ENCODE results near the gene NDUFV1.
A peak's percentile ranks its signal among the peaks of the same experiment; 100 is the strongest.
"Not testable (repeated sequence)": the region's sequence is repeated elsewhere in the genome, so short reads cannot be mapped to it uniquely, and the experiment has no call there.

NDUFV1 gene

DNA sequence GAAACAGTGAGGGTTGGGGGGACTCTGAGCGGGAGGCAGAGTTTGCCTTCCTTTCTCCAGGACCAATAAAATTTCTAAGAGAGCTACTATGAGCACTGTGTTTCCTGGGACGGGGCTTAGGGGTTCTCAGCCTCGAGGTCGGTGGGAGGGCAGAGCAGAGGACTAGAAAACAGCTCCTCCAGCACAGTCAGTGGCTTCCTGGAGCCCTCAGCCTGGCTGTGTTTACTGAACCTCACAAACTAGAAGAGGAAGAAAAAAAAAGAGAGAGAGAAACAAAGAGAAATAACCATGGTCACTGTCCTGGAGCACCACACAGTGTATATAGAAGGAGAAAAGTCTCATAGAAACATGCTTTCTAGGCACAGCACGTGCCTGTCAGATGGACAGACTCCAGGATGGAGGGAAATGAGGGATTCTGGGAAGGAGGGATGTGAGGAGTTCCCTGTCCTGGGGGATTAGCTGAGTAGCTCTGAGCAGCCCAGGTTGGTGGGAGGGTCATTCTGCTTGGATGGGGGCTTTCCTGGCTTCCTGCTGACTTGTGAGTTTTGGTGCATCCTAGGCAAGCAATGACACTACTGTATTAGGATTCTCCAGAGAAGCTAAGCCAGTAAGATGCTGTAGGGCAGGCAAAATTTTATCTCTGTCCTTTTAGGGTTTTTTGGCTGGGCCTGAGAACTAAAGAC lies 20.0 kb upstream of the NDUFV1 start:
- DNase-seq: no peak

DNA sequence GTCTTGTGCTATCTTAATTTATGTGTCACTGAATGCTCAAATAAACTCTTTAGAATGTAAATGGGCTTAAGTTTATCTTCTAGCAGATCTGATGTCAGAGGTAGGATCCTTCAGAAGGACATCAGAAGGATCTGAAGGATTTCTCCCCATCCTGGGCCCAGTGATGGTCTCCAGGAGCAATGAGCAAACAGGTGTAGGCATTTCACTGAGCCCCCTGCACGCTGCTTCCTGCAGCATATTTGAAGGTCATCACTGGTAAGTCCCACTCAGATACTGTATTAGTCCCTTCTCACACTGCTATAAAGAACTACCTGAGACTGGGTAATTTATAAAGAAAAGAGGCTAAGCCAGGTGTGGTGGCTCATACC lies 18.6 kb upstream of the NDUFV1 start:
- DNase-seq: no peak

DNA sequence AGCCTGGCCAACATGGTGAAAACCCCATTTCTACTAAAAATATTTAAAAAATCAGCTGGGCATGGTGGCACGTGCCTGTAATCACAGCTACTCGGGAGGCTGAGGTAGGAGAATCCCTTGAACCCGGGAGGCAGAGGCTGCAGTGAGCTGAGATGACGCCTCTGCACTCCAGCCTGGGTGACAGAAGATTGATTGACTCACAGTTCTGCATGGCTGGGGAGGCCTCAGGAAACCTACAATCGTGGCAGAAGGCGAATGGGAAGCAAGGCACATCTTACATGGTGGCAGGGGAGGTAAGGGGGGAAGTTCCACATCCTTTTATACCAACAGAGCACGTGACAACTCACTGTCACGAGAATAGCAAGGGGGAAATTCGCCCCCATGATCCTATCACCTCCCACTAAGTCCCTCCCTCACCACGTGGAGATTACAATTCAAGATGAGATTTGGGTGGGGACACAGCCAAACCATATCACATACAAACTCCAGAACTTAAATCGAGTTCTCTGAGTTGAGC lies 17.8 kb upstream of the NDUFV1 start:
- DNase-seq: not testable (repeated sequence)

DNA sequence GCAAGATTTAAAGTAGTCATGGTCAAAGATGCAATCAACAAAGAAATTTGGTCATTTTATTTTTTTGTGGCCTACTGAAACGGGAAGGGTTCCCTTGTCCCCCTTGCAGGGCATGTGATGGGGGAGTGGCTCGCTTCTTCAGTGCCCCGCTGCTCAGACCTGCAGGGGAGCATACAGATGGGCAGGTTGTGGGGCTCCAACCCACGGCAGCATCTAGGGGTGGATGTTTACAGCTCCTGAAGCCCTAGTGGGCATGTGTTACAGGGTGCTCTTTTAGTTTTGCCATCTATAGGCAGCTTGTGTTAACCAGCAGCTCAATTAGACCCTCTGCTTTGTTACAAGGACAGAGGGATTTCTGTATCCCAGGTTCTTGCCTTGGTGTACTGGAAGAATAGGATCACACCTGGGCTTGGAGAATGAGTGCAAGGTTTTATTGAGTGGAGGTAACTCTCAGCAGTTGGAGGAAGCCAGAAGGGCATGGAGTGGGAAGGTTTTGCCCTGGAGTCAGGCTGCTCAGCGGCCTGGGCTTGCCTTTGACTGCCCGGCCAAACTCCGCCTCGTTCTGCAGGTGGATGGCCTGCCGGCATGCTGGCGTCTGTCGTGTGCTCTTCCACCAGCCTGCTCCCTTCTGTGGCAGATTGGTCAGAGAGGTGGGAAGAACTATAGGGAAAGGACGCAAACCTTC lies 13.7 kb upstream of the NDUFV1 start:
- DNase-seq: no peak

DNA sequence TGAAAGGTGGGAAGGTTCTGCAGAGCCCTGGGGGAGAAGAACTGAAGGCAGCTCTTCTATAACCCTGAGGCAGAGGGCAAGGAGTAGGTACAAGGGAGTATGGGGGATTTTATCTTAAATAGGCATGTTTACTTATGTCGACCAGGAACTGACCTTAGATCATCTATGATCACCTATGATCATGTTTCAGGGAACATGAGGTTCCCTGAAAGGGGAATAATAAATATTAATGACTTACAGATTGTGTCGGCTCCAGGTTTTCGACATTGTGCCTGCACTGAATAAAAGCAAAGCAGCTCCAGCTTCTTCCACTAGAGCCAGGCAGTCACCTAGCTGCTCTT lies 13.2 kb upstream of the NDUFV1 start:
- DNase-seq: no peak

DNA sequence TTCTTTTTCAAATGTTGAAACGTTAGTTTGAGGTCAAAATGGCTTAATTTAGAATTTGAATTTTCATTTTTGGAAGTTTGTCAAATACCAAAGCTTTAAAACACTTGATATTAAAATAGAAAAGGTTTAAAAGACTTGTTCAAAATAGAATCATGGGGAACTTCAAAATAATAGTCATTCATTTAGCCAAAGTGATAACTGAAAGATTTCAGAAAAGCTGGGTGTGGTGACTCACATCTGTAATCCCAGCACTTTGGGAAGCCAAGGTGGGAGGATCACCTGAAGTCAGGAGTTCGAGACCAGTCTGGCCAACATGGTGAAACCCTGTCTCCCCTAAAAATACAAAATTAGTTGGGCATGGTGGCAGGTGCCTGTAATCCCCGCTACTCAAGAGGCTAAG lies 12.3 kb upstream of the NDUFV1 start:
- no peak for DNase-seq

DNA sequence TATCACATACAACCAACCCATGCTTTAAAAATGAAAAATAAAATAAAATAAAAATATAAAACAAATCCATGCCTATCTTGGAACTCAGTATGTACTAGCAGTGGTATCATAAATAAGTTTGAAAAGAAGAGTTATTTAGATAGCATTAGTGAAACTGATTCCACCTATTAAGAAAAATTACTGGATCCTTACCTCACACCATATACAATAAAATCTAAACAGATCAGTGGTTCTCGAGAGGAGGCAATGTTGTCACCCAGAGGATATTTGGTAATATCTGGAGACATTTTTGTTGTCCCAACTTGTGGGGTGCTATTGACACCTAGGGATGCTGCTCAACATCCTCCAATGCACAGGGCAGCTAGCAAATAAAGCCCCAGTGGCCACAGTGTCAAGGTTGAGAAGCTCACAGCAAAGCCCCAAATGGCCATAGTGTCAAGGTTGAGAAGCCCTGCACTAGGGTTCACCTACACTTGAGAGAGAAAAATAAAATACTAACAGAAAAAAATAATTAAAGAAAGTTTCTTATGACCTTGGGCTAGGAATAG lies 9.9 kb upstream of the NDUFV1 start:
- no peak for DNase-seq

DNA sequence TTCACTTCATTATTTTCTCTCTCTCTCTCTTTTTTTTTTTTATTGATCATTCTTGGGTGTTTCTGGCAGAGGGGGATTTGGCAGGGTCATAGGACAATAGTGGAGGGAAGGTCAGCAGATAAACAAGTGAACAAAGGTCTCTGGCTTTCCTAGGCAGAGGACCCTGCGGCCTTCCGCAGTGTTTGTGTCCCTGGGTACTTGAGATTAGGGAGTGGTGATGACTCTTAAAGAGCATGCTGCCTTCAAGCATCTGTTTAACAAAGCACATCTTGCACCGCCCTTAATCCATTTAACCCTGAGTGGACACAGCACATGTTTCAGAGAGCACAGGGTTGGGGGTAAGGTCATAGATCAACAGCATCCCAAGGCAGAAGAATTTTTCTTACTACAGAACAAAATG lies 9.3 kb upstream of the NDUFV1 start:
- not testable (repeated sequence) for DNase-seq

DNA sequence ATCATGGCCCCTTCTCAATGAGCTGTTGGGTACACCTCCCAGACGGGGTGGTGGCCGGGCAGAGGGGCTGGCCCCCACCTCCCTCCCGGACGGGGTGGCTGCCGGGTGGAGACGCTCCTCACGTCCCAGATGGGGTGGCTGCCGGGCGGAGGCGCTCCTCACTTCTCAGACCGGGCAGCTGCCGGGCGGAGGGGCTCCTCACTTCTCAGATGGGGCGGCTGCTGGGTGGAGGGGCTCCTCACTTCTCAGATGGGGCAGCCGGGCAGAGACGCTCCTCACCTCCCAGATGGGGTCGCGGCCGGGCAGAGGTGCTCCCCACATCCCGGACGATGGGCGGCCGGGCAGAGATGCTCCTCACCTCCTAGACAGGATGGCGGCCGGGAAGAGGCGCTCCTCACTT lies 8.8 kb upstream of the NDUFV1 start:
- DNase-seq: not testable (repeated sequence)

DNA sequence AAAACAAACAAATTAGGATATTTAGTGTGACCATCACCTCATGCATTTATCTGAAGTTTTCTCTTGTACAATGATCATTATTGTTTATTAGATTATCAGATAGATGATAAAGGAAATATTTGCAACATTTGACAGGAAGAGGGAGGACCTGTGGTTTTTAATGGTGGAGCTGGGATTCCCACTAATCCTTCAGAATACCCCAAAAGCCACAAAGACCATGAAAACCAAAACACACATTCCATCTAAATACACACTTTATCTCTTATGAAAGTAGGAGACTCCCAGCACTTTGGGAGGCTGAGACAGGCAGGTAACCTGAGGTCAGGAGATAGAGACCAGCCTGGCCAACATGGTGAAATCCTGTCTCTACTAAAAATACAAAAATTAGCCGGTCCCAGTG lies 7.6 kb upstream of the NDUFV1 start:
- no peak for DNase-seq

DNA sequence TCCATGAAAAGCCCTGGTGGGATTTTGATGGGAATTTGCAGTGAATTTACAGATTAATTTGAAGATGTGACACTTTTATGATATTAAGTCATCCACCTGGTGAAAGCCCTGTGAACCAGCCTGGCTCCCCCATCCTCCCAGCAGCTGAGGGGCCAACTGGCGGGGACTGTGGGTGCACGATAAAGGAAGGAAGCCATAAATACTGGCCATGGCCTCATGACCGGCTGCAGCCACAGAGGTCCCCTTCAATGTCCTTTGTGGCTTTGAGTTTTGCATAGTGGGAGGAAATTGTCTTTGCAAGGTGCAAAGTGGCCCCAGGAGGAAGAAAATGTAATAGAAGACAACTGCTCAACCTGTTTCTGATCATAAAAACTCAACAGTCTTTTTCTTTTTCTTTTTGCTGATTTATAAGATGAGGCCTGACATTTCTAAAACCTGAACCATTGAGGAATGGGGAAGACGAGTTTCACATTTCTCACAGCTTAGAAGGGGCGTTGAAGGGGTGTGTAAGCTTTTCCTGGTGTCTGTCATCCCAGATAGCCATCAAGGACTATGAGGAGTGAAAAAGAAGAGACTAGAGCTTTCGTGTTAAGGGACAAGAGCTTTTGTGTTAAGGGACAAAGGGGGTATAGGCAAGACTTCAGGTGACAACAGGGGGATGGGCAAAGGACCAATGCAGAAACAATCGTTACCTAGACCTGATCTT lies 6.3 kb upstream of the NDUFV1 start:
- peak; percentile 30 to 39 for DNase-seq

DNA sequence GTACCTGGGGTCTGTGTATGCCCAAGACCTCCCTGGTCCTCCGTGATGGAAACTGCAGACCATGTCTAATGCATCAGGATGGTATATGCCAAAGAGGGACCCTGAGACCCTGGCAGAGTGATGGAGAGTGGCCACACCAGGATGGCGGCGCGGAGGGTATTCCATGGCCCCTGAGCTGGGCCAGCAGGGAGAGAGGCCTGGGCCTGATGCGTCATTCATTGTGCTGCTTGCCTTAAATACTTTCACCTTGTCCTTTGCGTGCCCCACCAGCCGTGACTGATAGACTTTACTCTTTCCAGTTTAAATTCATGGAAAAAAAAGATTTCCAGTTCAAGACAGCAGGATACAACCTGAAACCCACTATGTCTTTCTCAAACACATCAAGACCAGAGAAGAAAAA lies 5.6 kb upstream of the NDUFV1 start:
- DNase-seq: no peak

DNA sequence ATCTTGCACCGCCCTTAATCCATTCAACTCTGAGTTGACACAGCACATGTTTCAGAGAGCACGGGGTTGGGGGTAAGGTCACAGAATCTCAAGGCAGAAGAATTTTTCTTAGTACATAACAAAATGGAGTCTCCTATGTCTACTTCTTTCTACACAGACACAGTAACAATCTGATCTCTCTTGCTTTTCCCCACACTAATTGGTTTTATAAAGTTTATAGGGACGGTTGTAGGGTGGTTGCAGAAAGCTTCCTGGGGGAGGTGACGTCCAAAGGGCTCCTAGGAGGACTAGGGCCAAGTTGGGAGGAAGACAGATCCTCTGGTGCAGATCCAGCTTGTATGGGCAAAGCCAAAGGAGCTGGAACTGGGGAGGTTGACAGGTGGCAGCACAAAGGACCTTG lies 2.6 kb upstream of the NDUFV1 start:
- not testable (repeated sequence) for DNase-seq

DNA sequence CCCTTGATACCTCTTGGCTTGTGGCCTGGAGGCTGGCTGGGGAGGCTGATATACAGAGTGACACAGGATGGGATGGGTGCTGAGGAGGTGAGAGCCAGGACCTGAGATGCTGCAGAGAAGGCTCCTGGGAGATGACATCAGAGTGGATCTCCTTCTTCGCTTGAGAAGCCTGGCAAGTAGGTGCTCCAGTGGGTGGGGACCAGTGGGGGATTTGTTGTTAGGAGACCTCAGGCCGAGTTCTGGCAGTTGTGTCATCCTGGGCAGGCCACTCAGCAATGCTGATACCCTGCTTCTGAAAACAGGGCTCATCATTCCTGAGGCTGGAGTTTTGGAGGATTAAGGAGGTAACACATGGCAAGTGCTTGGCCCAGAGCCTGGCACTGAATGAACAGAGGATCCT lies 1.9 kb upstream of the NDUFV1 start:
- no peak for DNase-seq

DNA sequence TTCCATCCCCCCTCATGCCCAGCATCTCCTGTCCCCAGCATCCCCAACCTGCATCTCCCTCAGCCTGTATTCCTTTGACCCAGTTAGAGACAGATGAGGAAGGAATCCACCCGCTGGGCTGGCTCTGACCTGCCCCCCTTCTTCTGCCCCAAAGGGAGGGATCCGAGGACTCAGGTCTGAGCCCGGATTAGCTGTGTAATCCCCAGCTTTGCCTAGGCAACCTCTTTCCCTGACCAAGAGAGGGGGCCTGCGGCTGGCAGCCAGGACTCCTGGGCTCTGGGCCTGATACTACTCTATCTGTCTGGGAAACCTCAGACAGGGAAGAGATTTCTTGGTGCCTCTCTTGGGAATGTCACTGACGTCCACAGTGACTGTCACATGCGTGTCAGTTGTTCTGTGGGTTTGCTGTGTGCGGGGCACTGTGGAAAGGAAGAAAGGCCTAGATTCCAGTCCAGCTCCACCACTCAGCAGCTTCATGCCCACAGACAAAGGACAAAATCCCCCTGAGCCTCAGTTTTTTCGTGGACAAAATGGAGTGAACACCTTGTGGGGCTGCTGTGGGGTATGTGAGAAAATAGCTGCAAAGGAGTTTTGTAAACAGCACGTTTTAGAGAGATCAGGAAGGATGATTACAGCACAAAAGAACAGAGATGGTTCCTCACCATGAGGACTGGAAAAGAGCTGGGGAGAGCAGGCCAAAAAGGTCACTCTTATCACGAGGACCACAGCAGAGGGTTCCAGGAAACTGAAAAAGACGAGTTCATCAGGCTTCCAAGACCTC lies 1.3 kb upstream of the NDUFV1 start:
- DNase-seq: no peak

DNA sequence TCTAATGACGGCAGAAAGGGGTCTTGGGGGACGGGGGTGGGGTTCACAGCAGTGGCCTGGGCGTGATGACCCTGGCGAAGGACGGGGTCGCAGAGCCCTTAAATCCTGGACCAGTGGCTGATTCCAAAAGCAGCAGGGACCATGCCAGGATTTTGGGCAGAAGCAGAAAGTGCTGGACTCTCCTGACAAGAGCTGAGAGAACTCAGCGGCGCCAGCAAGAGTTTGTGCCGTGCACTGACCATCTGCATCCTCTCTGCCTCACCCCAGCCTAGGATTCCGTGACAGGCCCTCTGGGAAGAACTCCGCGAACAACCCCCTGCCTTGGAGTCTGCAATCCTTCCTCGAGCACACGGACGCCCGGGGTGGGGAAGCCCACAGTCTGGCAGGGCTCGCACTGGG lies 644 bp upstream of the NDUFV1 start:
- DNase-seq: no peak

DNA sequence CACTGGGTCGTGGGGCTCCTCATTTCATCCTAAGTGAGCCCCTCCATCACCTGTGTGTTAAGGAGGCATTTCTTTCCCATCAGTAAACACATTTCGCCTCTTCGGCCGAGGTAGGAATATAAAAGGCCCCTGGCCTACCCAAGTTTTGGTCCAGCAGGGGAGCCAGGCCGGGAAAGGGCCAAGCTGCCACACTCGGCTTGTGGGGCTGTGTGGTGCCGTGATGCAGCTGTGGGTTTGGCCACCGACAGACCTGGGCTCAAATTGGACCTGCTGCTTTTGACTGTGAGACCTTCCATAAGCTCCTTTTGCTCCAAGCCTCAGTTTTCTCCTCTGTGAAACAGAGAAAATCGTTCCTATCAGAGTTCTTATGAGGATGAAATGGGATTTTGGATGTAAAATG lies 771 bp downstream of the NDUFV1 start:
- no peak for DNase-seq

DNA sequence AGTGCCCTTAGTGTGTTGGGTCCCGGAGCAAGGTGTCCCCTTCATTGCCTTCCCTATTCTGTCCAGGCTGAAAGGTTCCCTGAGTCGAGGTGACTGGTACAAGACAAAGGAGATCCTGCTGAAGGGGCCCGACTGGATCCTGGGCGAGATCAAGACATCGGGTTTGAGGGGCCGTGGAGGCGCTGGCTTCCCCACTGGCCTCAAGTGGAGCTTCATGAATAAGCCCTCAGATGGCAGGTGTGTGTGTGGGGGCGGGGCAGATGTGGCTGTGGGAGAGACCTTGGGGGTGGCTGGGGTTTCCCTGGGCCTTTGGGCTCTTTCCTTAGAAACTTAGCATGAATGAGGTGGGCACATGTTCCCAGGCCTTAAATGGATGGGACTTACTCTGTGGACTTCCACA lies 1.8 kb downstream of the NDUFV1 start:
- DNase-seq: no peak

DNA sequence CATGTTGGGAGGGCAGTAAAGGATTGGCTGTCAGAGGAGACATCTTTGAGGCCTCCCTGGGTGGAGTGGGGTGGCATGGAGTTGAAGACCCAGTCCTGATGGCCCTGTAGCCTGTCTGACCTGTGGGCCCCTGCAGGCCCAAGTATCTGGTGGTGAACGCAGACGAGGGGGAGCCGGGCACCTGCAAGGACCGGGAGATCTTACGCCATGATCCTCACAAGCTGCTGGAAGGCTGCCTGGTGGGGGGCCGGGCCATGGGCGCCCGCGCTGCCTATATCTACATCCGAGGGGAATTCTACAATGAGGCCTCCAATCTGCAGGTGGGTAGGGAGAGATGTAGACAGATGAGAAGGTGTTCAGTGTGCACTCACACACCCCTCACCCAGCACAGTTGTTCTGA lies 2.6 kb downstream of the NDUFV1 start:
- DNase-seq: no peak

DNA sequence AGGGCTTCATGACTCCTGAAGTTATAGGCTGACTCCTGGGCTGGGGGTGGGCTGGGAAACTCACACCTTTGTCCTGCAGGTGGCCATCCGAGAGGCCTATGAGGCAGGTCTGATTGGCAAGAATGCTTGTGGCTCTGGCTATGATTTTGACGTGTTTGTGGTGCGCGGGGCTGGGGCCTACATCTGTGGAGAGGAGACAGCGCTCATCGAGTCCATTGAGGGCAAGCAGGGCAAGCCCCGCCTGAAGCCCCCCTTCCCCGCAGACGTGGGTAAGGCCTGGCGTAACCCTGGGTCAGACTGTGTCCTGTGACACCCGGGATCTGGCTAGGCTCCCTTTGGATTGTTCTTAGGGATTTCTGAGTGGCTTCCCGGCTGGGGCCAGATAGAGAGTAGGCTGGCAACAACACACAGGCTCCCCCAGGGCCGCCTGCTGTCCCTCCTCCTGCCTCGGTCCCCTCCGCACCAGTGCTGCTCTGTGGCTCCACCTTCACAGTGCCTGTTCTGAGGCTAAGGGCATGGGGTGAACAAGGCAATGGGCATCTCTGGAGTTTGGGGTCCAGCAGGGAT lies 3.6 kb downstream of the NDUFV1 start:
- DNase-seq: no peak

DNA sequence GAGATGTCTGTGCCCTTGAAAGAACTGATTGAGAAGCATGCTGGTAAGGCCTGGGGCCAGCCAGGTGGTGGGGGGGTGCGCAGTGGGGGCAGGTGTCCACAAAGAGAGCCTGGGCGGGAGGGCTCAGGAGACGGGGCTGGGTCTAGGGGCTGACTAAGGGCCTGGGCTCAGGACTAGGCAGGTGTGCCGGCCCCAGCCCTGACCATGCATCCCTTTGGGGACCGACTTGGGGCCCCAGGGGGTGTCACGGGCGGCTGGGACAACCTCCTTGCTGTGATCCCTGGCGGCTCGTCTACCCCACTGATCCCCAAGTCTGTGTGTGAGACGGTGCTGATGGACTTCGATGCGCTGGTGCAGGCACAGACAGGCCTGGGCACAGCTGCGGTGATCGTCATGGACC lies 4.4 kb downstream of the NDUFV1 start:
- no peak for DNase-seq

DNA sequence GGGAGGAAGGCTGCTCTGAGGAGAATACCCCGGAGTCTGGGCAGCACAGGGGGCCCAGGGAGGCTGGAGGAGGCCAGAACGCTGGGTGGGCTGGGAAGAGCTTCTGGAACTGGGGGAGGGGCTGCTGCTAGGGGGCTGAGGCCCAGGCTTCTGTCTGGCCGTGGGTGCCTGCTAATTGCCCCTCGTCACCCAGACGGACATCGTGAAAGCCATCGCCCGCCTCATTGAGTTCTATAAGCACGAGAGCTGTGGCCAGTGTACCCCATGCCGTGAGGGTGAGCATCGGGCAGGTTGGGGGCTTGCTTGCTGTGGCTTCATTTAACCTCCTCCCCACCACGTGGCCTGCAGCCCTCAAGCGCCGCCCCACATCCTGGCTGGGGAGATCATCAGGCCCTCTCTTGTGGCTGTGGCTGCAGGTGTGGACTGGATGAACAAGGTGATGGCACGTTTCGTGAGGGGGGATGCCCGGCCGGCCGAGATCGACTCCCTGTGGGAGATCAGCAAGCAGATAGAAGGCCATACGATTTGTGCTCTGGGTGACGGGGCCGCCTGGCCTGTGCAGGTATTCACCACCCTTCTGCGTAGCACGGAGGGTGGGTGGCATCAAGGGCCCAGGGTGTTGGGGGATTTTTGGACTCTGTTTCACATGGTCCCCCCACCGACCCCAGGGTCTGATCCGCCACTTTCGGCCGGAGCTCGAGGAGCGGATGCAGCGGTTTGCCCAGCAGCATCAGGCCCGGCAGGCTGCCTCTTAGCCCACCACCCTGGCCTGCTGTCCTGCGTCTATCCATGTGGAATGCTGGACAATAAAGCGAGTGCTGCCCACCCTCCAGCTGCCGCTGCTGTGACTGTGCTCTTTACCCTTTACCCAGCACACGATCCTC lies 5.2 kb downstream of the NDUFV1 start:
- no peak for DNase-seq

Measured in Kasumi-1 (cell line).